ENCODE measurements around the gene RAB11FIP5. TPM values are rescaled to one million over a fixed set of nuclear protein-coding genes. Genes with fewer than 3 reads are reported as not detected.

The RAB11FIP5 gene
- total RNA-seq, 2 experiments from 2014 or later: 12.6 to 13.8 TPM

GRCh38 chr2:73071360-73072128 is 41.2 kb downstream of the RAB11FIP5 start, which contains the start of gene SFXN5:
Gene SFXN5 (minus strand): TSS chr2:73071712. CDS start chr2:73071705, 7 bp downstream.
- Histone ChIP-seq H3K9me3 (ENCODE audit: control insufficient read depth in 1 of 2, insufficient read depth in 1 of 2, low read length in 2 of 2) (no peaks in the 10 kb centered on the region), H3K27me3 (ENCODE audit: control insufficient read depth in 1 of 2, insufficient read depth in 2 of 2, low read length in 2 of 2) (no peaks in the 10 kb centered on the region), H3K4me1 (ENCODE audit: insufficient read depth, low read length) (peaks cover 21% of the 10 kb centered on the region), H3K4me3 (ENCODE audit: low read length) (peak within 1 kb of the TSS; percentile 84), H3K36me3 (ENCODE audit: insufficient read depth, low read length) (peaks cover 2% of the 10 kb centered on the region), H3K27ac (ENCODE audit: low read depth in 1 of 2, low read length in 2 of 2) (peak within 1 kb of the TSS; percentile 81 to 86)
- TF ChIP-seq, protein P1, sequence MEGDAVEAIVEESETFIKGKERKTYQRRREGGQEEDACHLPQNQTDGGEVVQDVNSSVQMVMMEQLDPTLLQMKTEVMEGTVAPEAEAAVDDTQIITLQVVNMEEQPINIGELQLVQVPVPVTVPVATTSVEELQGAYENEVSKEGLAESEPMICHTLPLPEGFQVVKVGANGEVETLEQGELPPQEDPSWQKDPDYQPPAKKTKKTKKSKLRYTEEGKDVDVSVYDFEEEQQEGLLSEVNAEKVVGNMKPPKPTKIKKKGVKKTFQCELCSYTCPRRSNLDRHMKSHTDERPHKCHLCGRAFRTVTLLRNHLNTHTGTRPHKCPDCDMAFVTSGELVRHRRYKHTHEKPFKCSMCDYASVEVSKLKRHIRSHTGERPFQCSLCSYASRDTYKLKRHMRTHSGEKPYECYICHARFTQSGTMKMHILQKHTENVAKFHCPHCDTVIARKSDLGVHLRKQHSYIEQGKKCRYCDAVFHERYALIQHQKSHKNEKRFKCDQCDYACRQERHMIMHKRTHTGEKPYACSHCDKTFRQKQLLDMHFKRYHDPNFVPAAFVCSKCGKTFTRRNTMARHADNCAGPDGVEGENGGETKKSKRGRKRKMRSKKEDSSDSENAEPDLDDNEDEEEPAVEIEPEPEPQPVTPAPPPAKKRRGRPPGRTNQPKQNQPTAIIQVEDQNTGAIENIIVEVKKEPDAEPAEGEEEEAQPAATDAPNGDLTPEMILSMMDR (IDR thresholded peaks at IDR 0.05): no peak
- H3K4me3 Mint-ChIP-seq: peak within 1 kb of the TSS; percentile 99
- POLR2A ChIA-PET: interaction anchor here (0.6 to 2.0 kb wide), 8 partner anchors 9 to 1617 kb away, joined by 3 to 16 read pairs (median 3); partner anchors contain the start of genes CCT7, PRADC1 and RAB11FIP5
- peak; percentile 87 to 96 (median 92) for DNase-seq
- H3K27ac Mint-ChIP-seq: peak within 1 kb of the TSS; percentile 91
- H3K9me3 Mint-ChIP-seq: no peaks in the 10 kb centered on the region
- H3K27me3 Mint-ChIP-seq: no peaks in the 10 kb centered on the region
- peak; percentile 84 for ATAC-seq (ENCODE audit: poor library complexity)
- intact Hi-C loops (cut with DNase I, micrococcal nuclease): loop anchor here (1.0 to 10.0 kb wide), 10 partner anchors 41 to 666 kb away; partner anchors contain the start of genes ALMS1 (in 2 of the 2), CCT7 (in 2 of the 2), PRADC1 (in 2 of the 2) and EXOC6B (in 1 of the 2)
- CTCF ChIA-PET: interaction anchor here (0.6 to 4.8 kb wide), 4 partner anchors 10 to 141 kb away, joined by 3 to 23 read pairs (median 6); no protein-coding TSS in a partner anchor
- H3K4me1 Mint-ChIP-seq (ENCODE audit: low read depth): peaks cover 31% of the 10 kb centered on the region
- H3K36me3 Mint-ChIP-seq (ENCODE audit: low read depth): peaks cover 4% of the 10 kb centered on the region

GRCh38 chr2:73070643-73071359 is 41.9 kb downstream of the RAB11FIP5 start:
- ChIA-PET POLR2A (interaction anchor here (1.1 to 2.0 kb wide), 6 partner anchors 10 to 163 kb away, joined by 3 to 16 read pairs (median 4); partner anchors contain the start of genes CCT7, PRADC1 and RAB11FIP5), CTCF (interaction anchor here (0.6 to 4.8 kb wide), 4 partner anchors 9 to 142 kb away, joined by 3 to 23 read pairs (median 6); no protein-coding TSS in a partner anchor)
- intact Hi-C loops (cut with DNase I, micrococcal nuclease): loop anchor here (2.0 to 10.0 kb wide), 9 partner anchors 42 to 666 kb away; partner anchors contain the start of genes ALMS1 (in 2 of the 2), CCT7 (in 2 of the 2), PRADC1 (in 2 of the 2) and EXOC6B (in 1 of the 2)
- Histone ChIP-seq H3K4me1 (ENCODE audit: insufficient read depth, low read length) (peaks cover 21% of the 10 kb centered on the region), H3K9me3 (ENCODE audit: control insufficient read depth in 1 of 2, insufficient read depth in 1 of 2, low read length in 2 of 2) (no peaks in the 10 kb centered on the region), H3K27me3 (ENCODE audit: control insufficient read depth in 1 of 2, insufficient read depth in 2 of 2, low read length in 2 of 2) (no peaks in the 10 kb centered on the region), H3K36me3 (ENCODE audit: insufficient read depth, low read length) (peaks cover 2% of the 10 kb centered on the region), H3K4me3 (ENCODE audit: low read length) (peak overlapping the region; percentile 84), H3K27ac (ENCODE audit: low read depth in 1 of 2, low read length in 2 of 2) (peak overlapping the region; percentile 81 to 86)
- DNase-seq (peak in 11 of 14 experiments; percentile 7 to 57 (median 15)), ATAC-seq (ENCODE audit: poor library complexity) (peak; percentile 1)
- H3K27me3 Mint-ChIP-seq: no peaks in the 10 kb centered on the region
- H3K4me1 Mint-ChIP-seq (ENCODE audit: low read depth): peaks cover 31% of the 10 kb centered on the region
- peaks cover 4% of the 10 kb centered on the region for H3K36me3 Mint-ChIP-seq (ENCODE audit: low read depth)
- H3K27ac Mint-ChIP-seq: peak overlapping the region; percentile 91
- H3K9me3 Mint-ChIP-seq: no peaks in the 10 kb centered on the region
- TF ChIP-seq, protein P1 (IDR thresholded peaks at IDR 0.05): no peak
- H3K4me3 Mint-ChIP-seq: peak overlapping the region; percentile 99

Measured in CD4-positive, alpha-beta T cell (primary cell).